ENCODE results near the gene OR4D11. TPM values are rescaled to one million over a fixed set of nuclear protein-coding genes. Genes with fewer than 3 reads are reported as not detected.
A peak's percentile ranks its signal among the peaks of the same experiment; 100 is the strongest.

The OR4D11 gene
- total RNA-seq, 2 experiments from 2014 or later, result not detected

GRCh38 chr11:59550842-59551658 lies 47.7 kb downstream of the OR4D11 start:
- Histone ChIP-seq H2AFZ (ENCODE audit: low read length) (peak overlapping the region; percentile 99), H3K9me2 (ENCODE audit: insufficient read depth, low read length) (no peaks in the 10 kb centered on the region), H3K36me3 (ENCODE audit: insufficient read depth, low read length) (no peaks in the 10 kb centered on the region), H3K4me3 (ENCODE audit: low read depth, low read length, poor library complexity, severe bottlenecking) (peak overlapping the region; percentile 72), H3K4me1 (ENCODE audit: insufficient read depth, low read length, poor library complexity, severe bottlenecking) (peaks cover 28% of the 10 kb centered on the region), H3K4me2 (ENCODE audit: low read length) (peak overlapping the region; percentile 87), H3K9me3 (ENCODE audit: low read length) (no peaks in the 10 kb centered on the region), H4K20me1 (ENCODE audit: insufficient read depth, low read length) (no peaks in the 10 kb centered on the region), H3K79me2 (ENCODE audit: insufficient read depth, low read depth, low read length) (no peaks in the 10 kb centered on the region), H3K27ac (ENCODE audit: low read depth, low read length, poor library complexity, severe bottlenecking) (peak overlapping the region; percentile 91)
- intact Hi-C loops (cut with micrococcal nuclease; ENCODE audit: unreplicated experiment), result loop anchor here (1.0 to 5.0 kb wide), 6 partner anchors 9 to 972 kb away; partner anchors contain the start of genes MRPL16, PATL1 and ZFP91
- POLR2A ChIA-PET, result interaction anchor here (1.2 kb wide), 1 partner anchor 118 kb away, joined by 3 read pairs; the partner anchor contains the start of gene PATL1
- BruUV-seq (replicated peaks), result no TSS peak
- no peak for TF ChIP-seq EZH2phosphoT487 (IDR thresholded peaks at IDR 0.05; ENCODE audit: borderline replicate concordance, low read depth, low read length)
- TF ChIP-seq, protein P1, sequence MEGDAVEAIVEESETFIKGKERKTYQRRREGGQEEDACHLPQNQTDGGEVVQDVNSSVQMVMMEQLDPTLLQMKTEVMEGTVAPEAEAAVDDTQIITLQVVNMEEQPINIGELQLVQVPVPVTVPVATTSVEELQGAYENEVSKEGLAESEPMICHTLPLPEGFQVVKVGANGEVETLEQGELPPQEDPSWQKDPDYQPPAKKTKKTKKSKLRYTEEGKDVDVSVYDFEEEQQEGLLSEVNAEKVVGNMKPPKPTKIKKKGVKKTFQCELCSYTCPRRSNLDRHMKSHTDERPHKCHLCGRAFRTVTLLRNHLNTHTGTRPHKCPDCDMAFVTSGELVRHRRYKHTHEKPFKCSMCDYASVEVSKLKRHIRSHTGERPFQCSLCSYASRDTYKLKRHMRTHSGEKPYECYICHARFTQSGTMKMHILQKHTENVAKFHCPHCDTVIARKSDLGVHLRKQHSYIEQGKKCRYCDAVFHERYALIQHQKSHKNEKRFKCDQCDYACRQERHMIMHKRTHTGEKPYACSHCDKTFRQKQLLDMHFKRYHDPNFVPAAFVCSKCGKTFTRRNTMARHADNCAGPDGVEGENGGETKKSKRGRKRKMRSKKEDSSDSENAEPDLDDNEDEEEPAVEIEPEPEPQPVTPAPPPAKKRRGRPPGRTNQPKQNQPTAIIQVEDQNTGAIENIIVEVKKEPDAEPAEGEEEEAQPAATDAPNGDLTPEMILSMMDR (conservative IDR thresholded peaks at IDR 0.05; ENCODE audit: low read length), result no peak
- DNase-seq (ENCODE audit: low spot score), result peak; percentile 90
- CTCF ChIA-PET (ENCODE audit: unreplicated experiment), result no interaction called here

GRCh38 chr11:59551659-59552521 lies 48.5 kb downstream of the OR4D11 start:
- POLR2A ChIA-PET, result interaction anchor here (0.7 to 1.2 kb wide), 2 partner anchors 117 to 259 kb away, joined by 3 read pairs; partner anchors contain the start of gene PATL1
- BruUV-seq (replicated peaks), result no TSS peak
- no peaks in the 10 kb centered on the region for H3K36me3 ChIP-seq (ENCODE audit: insufficient read depth, low read length)
- peak; percentile 43 for DNase-seq (ENCODE audit: low spot score)
- peak overlapping the region; percentile 87 for H3K4me2 ChIP-seq (ENCODE audit: low read length)
- peak overlapping the region; percentile 72 for H3K4me3 ChIP-seq (ENCODE audit: low read depth, low read length, poor library complexity, severe bottlenecking)
- H2AFZ ChIP-seq (ENCODE audit: low read length), result peak overlapping the region; percentile 99
- peak overlapping the region; percentile 91 for H3K27ac ChIP-seq (ENCODE audit: low read depth, low read length, poor library complexity, severe bottlenecking)
- H3K9me2 ChIP-seq (ENCODE audit: insufficient read depth, low read length), result no peaks in the 10 kb centered on the region
- H3K9me3 ChIP-seq (ENCODE audit: low read length), result no peaks in the 10 kb centered on the region
- intact Hi-C loops (cut with micrococcal nuclease; ENCODE audit: unreplicated experiment), result loop anchor here (1.0 to 5.0 kb wide), 5 partner anchors 8 to 973 kb away; partner anchors contain the start of genes MRPL16, PATL1 and ZFP91
- H3K4me1 ChIP-seq (ENCODE audit: insufficient read depth, low read length, poor library complexity, severe bottlenecking), result peaks cover 37% of the 10 kb centered on the region
- TF ChIP-seq, protein P1 (conservative IDR thresholded peaks at IDR 0.05; ENCODE audit: low read length), result no peak
- no peak for TF ChIP-seq EZH2phosphoT487 (IDR thresholded peaks at IDR 0.05; ENCODE audit: borderline replicate concordance, low read depth, low read length)
- CTCF ChIA-PET (ENCODE audit: unreplicated experiment), result no interaction called here
- no peaks in the 10 kb centered on the region for H3K79me2 ChIP-seq (ENCODE audit: insufficient read depth, low read depth, low read length)
- H4K20me1 ChIP-seq (ENCODE audit: insufficient read depth, low read length), result no peaks in the 10 kb centered on the region

All from OCI-LY7 (cell line).